Osteocyte (in vitro differentiated cells): ENCODE data around the gene AP4E1. TPM values are rescaled to one million over a fixed set of nuclear protein-coding genes. Genes with fewer than 3 reads are reported as not detected.

Source experiments
- DNase-seq: peaks from one replicate; pipeline ENCODE4 v3.0.0; 2021; ENCODE audit warnings: mixed read lengths; ENCODE audit not compliant: unreplicated experiment; ENCODE audit errors: extremely low spot score
- H3K27ac Mint-ChIP-seq: one replicate; pipeline ENCODE4 v1.8.0; 2021; ENCODE audit warnings: mild to moderate bottlenecking, mixed read lengths; ENCODE audit not compliant: unreplicated experiment
- H3K27me3 Mint-ChIP-seq: one replicate; pipeline ENCODE4 v1.8.0; 2021; ENCODE audit warnings: mixed read lengths; ENCODE audit not compliant: unreplicated experiment
- H3K36me3 Mint-ChIP-seq: one replicate; pipeline ENCODE4 v1.8.0; 2021; ENCODE audit warnings: mixed read lengths; ENCODE audit not compliant: unreplicated experiment
- H3K4me1 Mint-ChIP-seq: one replicate; pipeline ENCODE4 v1.8.0; 2021; ENCODE audit warnings: mixed read lengths; ENCODE audit not compliant: unreplicated experiment
- H3K4me3 Mint-ChIP-seq: one replicate; pipeline ENCODE4 v1.8.0; 2021; ENCODE audit warnings: mild to moderate bottlenecking, moderate library complexity, mixed read lengths; ENCODE audit not compliant: unreplicated experiment
- H3K9me3 Mint-ChIP-seq: one replicate; pipeline ENCODE4 v1.8.0; 2021; ENCODE audit warnings: mixed read lengths; ENCODE audit not compliant: unreplicated experiment
- total RNA-seq: library from RNA; stranded (reverse); gene quantifications from 2 replicates; pipeline ENCODE4 v1.2.1, GENCODE V29; 2021
- TF ChIP-seq, protein P1 (sequence below): fragments of 200-600 bp; sonication (generic); IDR thresholded peaks from 2 replicates; pipeline ENCODE4 v1.5.0; 2021; ENCODE audit warnings: antibody characterized with exemption, mild to moderate bottlenecking, moderate library complexity

Gene AP4E1
- total RNA-seq, 1 donor from 2014 or later = 12.3 TPM

DNA sequence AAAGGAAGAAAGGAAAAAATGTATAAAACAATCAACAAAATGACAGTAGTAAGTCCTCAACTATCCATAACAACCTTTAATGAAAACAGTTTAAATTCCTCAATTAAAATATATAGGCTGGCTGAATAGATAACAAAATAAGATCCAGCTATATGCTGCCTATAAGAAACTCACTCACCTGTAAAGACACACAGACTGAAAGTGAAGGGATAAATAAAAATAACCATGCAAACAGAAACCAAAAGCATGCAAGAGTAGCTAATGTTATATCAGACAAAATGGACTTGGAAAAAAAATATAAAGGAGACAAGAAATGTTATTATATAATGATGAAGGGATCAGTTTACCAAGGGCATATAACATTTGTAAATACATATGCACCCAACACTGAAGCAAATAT lies 51.2 kb downstream of the AP4E1 start:
- Mint-ChIP-seq H3K36me3 (peaks cover 80% of the 10 kb centered on the region), H3K9me3 (peaks cover 55% of the 10 kb centered on the region), H3K27me3 (no peaks in the 10 kb centered on the region), H3K4me1 (no peaks in the 10 kb centered on the region), H3K27ac (no peak overlapping the region), H3K4me3 (no peak overlapping the region)
- TF ChIP-seq, protein P1, sequence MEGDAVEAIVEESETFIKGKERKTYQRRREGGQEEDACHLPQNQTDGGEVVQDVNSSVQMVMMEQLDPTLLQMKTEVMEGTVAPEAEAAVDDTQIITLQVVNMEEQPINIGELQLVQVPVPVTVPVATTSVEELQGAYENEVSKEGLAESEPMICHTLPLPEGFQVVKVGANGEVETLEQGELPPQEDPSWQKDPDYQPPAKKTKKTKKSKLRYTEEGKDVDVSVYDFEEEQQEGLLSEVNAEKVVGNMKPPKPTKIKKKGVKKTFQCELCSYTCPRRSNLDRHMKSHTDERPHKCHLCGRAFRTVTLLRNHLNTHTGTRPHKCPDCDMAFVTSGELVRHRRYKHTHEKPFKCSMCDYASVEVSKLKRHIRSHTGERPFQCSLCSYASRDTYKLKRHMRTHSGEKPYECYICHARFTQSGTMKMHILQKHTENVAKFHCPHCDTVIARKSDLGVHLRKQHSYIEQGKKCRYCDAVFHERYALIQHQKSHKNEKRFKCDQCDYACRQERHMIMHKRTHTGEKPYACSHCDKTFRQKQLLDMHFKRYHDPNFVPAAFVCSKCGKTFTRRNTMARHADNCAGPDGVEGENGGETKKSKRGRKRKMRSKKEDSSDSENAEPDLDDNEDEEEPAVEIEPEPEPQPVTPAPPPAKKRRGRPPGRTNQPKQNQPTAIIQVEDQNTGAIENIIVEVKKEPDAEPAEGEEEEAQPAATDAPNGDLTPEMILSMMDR = no peak
- DNase-seq = no peak

DNA sequence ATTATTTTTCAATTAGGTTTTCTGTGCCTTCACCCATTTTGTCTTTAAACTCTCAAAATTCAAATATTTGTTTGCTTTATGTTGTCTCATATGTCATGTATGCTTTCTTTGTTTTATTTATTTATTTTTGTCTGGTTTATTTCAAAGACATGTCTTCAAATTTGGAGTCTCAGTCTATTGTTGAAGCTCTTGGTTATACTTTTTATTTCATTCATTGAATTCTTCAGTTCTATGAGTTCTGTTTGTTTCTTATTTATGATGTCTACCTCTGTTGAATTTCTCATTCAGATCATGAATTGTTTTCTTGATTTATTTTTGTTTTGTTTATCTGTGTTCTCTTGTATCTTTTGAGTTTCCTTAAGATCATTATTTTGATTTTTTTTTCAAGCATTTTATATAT lies 55.6 kb downstream of the AP4E1 start:
- Mint-ChIP-seq H3K27me3 (no peaks in the 10 kb centered on the region), H3K27ac (no peak overlapping the region), H3K9me3 (peaks cover 70% of the 10 kb centered on the region), H3K36me3 (peaks cover 70% of the 10 kb centered on the region), H3K4me1 (no peaks in the 10 kb centered on the region), H3K4me3 (no peak overlapping the region)
- no peak for DNase-seq
- TF ChIP-seq, protein P1 = no peak

DNA sequence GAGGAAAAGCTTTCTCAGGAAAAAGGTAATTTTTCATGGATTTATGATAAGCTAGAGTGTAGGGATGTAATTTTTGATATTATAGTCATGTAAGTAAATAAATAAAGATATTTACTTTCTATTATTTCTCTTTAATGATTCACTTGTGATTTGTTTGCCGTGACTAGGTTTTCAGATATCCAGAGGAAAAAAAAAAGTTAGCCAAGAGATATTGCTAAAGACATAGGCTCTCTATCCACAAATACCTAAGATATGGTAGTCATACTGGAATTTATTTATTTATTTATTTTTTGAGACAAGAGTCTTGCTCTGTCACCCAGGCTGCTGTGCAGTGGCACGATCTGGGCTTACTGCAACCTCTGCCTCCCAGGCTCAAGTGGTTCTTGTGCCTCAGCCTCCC lies 59.9 kb downstream of the AP4E1 start:
- H3K4me3 Mint-ChIP-seq = no peak overlapping the region
- peaks cover 65% of the 10 kb centered on the region for H3K36me3 Mint-ChIP-seq
- H3K9me3 Mint-ChIP-seq = peaks cover 55% of the 10 kb centered on the region
- H3K27me3 Mint-ChIP-seq = no peaks in the 10 kb centered on the region
- DNase-seq = no peak
- TF ChIP-seq, protein P1 = no peak
- no peak overlapping the region for H3K27ac Mint-ChIP-seq
- H3K4me1 Mint-ChIP-seq = no peaks in the 10 kb centered on the region

DNA sequence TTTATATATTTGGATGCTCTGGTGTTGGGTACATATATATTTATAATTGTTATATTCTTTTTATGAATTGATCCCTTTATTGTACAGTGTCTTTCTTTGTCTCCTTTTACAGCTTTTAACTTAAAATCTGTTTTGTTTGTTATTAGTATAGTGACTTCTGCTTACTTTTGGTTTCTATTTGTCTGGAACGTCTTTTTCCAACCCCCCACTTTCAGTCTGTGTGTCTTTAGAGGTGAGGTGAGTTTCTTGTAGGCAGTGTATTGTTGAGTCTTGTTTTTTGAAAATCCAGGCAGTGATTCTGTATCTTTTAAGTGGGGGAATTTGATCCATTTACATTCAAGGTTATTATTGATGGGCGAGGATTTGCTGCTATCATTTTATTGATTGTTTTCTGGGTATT lies 62.0 kb downstream of the AP4E1 start:
- Mint-ChIP-seq H3K4me3 (no peak overlapping the region), H3K4me1 (no peaks in the 10 kb centered on the region), H3K27me3 (no peaks in the 10 kb centered on the region), H3K36me3 (peaks cover 59% of the 10 kb centered on the region), H3K27ac (no peak overlapping the region), H3K9me3 (peaks cover 40% of the 10 kb centered on the region)
- TF ChIP-seq, protein P1 = no peak
- no peak for DNase-seq

DNA sequence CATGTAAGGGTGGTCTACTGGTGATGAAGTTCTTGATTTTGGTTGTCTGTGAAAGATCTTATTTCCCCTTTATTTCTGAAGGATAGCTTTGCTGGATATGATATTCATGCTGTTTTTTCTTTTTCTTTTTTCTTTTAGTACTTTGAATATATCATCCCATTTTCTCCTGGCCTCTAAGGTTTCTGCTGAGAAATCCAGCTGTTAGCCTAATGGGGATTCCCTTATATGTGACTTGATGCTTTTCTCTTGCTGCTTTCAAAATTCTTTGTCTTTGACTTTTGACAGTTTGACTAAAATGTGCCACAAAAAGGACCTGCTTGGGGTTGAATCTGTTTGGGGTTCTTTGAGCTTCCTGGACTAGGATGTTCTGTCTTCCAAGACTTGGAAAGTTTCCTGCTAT lies 62.6 kb downstream of the AP4E1 start:
- no peak for DNase-seq
- Mint-ChIP-seq H3K27ac (no peak overlapping the region), H3K4me3 (no peak overlapping the region), H3K36me3 (peaks cover 59% of the 10 kb centered on the region), H3K4me1 (no peaks in the 10 kb centered on the region), H3K9me3 (peaks cover 39% of the 10 kb centered on the region), H3K27me3 (no peaks in the 10 kb centered on the region)
- TF ChIP-seq, protein P1 = no peak
